Forelimb muscle (tissue), 1 donor: ENCODE results near the gene ASB2. TPM values are rescaled to one million over a fixed set of nuclear protein-coding genes. Genes with fewer than 3 reads are reported as not detected.

Experiments used
- DNase-seq: peaks from one replicate; pipeline ENCODE4 v3.0.0-alpha.2; 2013; ENCODE audit warnings: low read depth
- polyA plus RNA-seq: library from polyadenylated mRNA; unstranded; fragments of 120-200 nt; gene quantifications from one replicate; pipeline ENCODE4 v1.2.1, GENCODE V29; 2013; ENCODE audit not compliant: insufficient read length

ASB2 gene
- polyA plus RNA-seq, 1 donor, result 38.2 TPM

GRCh38 chr14:93980456-93981201, 4.3 kb upstream of the ASB2 start:
- DNase-seq, result no peak

DNA sequence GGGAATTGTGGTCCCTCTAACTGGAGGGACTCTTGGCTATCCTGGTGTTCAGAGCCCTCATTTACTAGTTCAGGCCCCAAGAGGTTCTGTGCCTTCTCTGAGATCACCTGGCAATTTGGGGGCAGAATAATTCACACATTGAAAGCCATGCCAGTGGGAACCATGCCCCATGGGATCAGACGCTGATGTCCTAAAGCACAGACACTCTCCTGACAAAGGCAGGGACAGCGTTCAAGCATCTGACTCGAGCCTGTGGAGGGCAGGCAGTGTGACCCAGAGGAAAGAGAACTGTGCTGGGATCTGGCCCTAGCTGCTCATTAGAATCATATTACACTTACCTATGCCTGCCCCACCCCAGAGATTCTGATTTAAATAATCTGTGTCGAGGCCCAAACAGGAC, 2.4 kb upstream of the ASB2 start:
- no peak for DNase-seq

DNA sequence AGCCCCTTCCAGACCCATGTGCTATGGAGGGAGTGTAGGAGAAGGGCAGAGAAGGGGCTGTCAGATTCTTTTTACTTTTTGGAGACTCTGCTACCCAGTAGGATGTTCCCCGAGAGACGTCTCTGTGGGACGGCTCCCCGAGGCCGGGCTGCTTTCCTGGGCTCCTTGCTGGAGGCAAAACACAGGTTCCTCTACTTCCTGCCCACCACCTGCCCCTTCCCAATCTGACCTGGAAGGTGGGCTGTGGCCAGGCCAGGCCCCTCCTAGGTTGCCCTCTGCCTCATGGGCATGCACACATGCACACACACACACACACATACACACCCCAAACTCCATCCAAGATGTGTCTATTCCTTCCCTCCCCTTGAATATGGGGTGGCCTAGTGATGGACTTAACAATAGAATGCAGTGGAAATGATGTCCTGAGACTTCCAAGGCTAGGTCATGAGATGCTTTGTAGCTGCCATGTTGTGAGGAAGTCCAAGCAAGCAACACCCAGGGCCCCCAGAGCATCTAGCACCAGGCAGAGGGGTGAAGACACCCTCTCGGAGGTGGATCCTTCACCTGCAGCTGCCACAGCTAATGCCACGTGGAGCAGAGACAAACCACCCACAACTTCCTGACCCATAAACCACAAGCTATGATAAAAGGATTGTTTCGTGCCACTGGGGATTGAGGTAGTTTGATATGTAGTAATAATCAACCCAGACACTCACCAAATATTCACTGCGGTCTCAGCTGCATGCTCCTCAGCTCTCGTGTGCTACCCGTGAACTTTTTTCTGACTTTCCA, 1.6 kb upstream of the ASB2 start:
- DNase-seq, result no peak

DNA sequence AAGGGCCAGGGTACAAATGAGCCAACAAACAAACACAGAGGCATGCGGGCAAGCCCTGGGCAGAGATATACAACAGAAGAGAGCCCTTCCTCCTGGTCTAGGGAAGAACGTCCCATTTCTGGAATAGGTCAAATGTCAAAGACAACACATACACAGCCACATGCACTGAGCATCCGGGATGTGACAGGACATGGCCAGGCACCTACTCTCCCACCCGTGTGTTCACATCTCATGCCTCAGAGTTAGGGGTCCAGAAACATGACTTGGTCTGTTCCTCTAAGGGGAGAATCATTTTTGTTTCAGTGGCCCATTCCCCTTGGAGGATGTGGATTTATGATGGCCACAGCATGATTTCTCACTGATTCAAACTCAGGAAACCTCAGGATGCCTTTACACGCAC, 801 bp upstream of the ASB2 start:
- no peak for DNase-seq

GRCh38 chr14:93975791-93976476, 436 bp downstream of the ASB2 start:
- no peak for DNase-seq

DNA sequence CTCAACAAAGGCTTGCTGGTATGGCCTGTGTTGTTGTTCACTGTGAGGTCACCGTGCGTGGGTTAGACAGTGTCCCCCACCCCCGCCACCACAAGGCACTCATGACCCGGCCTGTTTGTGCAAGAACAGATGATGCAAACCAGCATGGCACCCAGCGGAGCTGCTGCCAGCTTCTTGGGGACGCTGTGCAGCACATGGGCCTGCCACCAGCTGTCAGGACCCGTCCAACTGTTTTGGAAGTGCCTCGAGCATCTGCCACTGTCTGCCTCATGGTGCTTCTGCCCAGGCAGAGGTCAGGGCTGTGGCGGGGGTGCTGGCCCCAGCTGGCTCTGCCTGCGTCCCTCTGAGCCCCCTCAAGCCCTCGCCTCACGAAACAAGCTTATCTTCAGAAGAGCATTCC, 1.5 kb downstream of the ASB2 start:
- DNase-seq, result no peak

DNA sequence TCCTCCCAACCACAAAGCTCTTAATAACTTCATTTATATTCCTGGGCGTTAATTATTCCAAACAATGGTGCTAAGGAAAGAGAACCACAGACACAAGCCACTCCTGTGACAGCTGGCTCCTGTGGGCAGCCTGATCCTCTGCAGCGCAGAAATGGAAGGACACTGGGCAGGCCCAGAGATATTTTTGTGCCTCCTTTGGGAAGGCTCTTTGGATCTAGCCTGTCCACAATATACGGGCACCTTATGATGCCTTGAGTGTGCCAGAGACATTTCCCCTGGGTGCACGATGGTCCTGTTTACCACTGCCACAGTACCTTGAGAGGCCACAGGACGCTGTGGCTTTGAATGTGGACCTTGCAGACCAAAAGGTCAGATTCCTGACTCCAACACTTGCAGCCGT, 2.1 kb downstream of the ASB2 start:
- DNase-seq, result no peak

DNA sequence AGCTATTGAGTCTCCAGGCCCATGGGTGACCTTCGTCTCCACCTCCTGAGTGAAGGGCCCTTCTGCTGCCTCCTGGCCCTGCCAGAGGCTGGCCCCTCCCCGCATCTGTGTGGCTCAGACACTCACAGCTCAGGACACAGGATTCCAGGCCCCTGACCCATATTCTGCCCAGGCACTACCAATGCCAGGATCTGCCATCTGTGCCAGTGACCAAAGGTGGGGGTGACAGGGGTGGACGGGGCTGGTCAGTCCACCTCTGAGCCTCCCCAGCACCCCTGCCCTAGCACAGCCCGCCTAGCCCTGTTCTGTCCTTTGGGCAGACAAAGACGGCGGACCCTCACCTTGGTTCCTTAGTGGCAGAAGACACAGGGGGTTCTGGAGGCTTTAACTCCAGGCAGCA, 2.8 kb downstream of the ASB2 start:
- no peak for DNase-seq

DNA sequence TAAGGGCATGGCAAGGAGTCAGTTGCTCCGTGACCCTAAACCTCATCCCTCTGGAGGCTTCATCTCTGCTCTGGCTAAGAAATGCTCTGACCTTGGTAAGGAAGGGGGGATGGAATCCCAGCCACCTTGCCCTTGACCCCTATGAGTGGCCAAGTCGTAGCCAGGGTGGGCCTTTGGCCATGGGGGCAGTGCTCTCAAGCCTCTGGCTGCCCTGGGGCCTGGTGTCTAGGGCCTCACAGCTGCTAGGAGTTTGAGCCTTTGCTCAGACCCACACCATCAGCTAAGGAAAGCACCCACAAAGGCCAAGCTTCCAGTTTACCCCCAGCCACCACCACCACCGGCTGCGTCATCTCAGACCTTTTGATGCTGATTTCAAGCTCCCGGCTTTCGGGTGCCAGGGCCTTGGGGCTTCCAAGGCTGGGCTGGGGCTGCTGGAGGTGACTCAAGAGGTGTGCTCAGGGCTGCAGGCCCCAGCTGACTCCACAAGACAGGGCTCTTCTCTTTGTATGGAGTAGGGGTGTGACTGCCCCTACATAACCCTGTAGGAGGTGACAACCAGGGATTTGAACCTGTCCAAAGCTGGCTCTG, 3.7 kb downstream of the ASB2 start:
- DNase-seq, result no peak

- DNase-seq, result no peak
Observed at GRCh38 chr14:93971635-93972027, 4.7 kb downstream of the ASB2 start.

DNA sequence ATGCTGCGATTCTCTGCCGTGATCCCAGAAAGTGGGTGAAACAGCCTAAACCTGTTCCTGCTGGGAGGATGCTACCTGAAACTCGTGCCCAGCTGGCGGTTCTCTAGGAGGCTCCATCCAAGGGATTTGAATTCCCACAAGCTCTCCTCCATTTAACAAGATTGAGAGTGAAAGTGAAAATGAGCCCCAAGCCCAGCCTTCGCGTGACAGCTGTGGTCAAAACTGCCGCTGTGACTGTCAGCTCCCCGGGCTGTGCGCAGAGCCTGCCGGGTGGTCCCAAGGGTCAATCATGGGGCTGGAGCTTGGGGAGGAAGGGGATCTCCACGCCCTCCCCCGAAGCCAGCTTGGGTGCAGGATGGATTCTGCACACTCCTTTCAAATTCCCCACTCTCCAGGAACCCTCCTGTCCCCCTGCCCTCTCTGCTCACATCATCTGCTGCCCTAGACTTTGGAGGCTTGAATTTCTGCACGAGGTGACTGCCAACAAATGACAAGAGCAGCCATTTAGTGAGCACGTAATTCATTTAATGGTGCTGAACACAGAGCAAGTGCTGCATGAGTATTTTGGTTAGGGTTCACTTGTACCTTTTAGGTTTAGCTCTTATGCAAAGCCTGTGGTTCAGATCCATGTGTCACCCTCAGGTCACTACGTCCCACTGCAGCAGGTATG, 5.3 kb downstream of the ASB2 start:
- DNase-seq, result no peak

DNA sequence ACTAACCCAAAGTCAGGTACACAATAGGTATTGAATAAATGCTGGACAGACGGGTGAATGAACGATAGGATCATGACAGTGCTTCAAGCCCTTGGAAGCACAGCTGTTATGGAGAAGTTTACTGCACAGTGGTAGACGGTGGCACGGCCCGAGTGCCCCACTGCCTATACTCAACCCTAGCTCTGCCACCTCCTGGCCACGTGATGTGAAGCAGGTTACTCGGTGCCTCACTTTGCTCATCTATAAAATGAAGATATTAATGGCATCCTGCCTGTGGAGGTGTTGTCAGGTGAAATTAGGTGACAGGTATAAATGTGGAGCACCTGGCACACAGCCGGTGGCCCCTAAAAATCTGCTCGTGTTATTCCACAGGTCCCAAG, 5.8 kb downstream of the ASB2 start:
- no peak for DNase-seq

DNA sequence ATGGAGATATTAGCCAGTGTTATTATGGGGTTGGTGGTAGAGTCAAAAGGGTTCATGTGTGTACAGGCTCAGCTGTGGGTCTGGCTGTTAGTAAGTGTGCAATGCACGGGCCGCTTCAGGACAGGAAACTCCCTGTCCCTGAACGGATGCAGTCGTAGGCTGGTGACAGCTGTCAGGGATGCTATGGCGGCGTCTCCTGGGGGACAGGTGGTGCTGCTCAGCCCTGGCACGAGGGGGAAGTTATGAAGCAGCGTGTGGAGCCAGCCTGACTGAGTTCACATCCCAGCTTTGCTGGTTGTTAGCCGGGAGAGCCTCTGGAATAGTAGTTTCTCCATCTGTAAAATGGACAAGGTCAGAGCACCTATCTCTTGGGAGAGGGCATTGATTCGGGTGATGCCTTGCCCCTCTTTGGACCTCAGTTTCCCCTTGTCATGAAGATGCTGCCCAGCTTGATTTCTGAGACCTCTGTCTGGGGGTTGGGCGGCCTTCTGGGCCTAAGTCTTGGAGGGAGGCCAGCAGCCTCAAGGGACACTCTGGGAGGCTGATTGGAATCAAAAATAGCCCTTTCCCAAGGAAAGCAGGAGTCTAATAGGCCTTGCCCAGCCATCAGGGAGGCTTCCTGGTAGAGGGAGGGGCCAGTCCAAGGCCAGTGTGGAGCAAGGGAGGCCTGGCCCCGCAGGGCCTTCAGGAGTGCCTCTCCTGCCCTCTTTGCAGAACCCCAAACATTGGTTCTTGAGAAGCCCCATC, 7.1 kb downstream of the ASB2 start:
- no peak for DNase-seq

- no peak for DNase-seq
Observed at GRCh38 chr14:93967637-93968250, 8.6 kb downstream of the ASB2 start.

DNA sequence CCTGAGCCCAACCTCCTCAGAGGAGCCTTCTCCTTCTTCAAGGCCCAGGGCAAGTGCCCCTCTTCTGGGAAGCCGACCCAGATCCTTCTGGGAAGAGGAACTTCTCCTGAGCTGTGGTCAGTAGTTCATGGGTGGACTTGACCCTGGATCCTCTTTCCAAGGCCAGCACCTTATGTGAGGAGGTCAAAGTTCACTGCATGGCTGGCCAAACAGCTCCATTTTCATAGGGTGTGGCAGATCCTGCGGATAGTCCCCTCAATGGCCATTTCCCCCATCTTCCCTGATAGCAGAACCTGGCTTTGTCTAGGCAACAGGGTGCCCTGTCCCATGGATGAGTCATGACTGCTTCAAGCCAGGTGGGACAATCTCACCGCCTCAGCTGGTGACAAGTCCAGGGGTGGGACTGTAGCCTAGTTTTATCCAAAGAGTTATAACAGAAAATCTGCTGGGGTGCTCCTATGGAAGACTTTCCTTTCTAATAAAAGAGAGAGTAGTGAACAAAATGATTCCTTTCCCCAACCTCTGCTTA, 10.4 kb downstream of the ASB2 start:
- no peak for DNase-seq

- no peak for DNase-seq
Observed at GRCh38 chr14:93965287-93965821, 11.0 kb downstream of the ASB2 start.

DNA sequence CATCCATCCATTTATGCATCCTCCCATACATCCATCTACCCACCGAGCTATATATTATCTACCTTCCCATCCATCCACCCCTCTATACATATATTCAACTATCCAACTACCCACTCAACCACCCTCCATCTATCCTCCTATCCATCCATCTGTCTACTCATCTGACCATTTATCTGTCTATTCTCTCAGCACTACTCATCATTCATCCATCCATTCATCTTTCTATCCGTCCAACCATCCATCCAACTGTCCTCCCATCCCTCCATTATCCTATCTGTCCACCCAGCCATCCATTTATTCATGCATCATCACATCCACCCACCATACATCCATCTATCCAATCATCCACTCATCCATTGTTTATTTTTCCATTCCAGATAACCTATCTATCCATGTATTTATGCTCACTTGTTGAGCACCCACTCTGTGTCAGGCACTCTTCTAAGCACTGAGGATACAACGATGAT, 11.5 kb downstream of the ASB2 start:
- no peak for DNase-seq

DNA sequence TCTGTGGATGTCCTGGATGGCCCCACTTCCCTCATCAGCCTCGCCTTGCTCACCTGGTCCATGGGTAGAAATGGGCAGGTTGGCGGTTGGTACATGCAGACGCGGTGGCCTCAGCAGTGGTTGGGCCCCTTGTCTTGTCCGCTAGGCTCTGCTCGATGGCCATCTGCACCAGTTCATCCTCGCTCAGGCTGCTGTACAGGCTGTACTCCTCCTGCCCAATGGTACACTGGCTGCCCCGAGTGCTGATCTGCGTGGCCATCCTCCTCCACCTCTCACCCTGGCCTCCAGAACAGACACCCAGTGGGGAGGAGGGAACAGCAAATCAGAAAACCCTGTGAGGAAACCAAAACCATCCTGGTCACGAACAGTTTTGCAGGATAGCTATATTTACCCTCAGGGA, 12.1 kb downstream of the ASB2 start:
- no peak for DNase-seq

DNA sequence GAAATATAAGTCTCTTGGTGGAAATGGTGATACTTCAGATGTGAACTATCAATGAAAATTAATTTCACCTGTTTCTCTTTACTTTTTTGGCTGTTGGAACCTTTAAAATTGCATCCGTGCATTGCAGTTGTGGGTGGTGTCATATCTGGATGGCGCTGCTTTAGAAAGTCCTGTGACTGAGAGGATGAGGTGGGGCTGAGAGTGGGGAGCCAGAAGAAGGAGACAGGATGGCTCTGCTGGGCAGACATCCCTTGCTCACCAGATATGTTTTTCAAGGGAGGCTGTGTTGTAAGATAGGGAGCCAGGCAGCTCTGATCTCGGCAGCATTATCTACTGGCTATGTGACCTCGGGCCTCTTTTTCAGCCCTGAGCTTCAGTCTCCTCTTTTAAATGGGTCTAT, 12.7 kb downstream of the ASB2 start:
- no peak for DNase-seq
